ENCODE measurements around the gene ERC2.

- TF ChIP-seq POLR2A (IDR thresholded peaks at IDR 0.05; ENCODE audit: low read depth, low read length) (no peak), TAF1 (IDR thresholded peaks at IDR 0.05; ENCODE audit: borderline replicate concordance, low read depth, low read length) (no peak), POLR2AphosphoS5 (IDR thresholded peaks at IDR 0.05; ENCODE audit: low read depth, low read length) (no peak)
These were observed 361.1 kb downstream of the ERC2 start for GRCh38 chr3:56107157-56107556.

All from GM12892 (cell line).